ENCODE data around the gene MX2.
"Not testable (repeated sequence)": the region's sequence is repeated elsewhere in the genome, so short reads cannot be mapped to it uniquely, and the experiment has no call there.

The MX2 gene

GRCh38 chr21:41419921-41420862 is 58.4 kb downstream of the MX2 start:
- H3K9me3 Mint-ChIP-seq: no peaks in the 10 kb centered on the region
- H3K27ac Mint-ChIP-seq (ENCODE audit: low read depth): peak overlapping the region; percentile 83
- H3K27me3 Mint-ChIP-seq: no peaks in the 10 kb centered on the region
- H3K36me3 Mint-ChIP-seq (ENCODE audit: insufficient read depth): peaks cover 3% of the 10 kb centered on the region
- peak overlapping the region; percentile 85 for H3K4me3 Mint-ChIP-seq
- DNase-seq (ENCODE audit: low spot score in 2 of 2) (no peak), ATAC-seq (replicated peaks; ENCODE audit: extremely low read depth, poor library complexity, severe bottlenecking) (peak; percentile 78)
- H3K4me1 Mint-ChIP-seq: peaks cover 15% of the 10 kb centered on the region

GRCh38 chr21:41420998-41421397 is 59.2 kb downstream of the MX2 start:
- Mint-ChIP-seq H3K4me3 (peak overlapping the region; percentile 85), H3K4me1 (peaks cover 15% of the 10 kb centered on the region), H3K27ac (ENCODE audit: low read depth) (peak overlapping the region; percentile 83)
- not testable (repeated sequence) for ATAC-seq (replicated peaks; ENCODE audit: extremely low read depth, poor library complexity, severe bottlenecking); H3K9me3 Mint-ChIP-seq; H3K36me3 Mint-ChIP-seq (ENCODE audit: insufficient read depth); H3K27me3 Mint-ChIP-seq; DNase-seq (ENCODE audit: low spot score in 2 of 2)

GRCh38 chr21:41422546-41423304 is 60.9 kb downstream of the MX2 start:
- DNase-seq (ENCODE audit: low spot score in 2 of 2) (no peak), ATAC-seq (replicated peaks; ENCODE audit: extremely low read depth, poor library complexity, severe bottlenecking) (no peak)
- Mint-ChIP-seq H3K4me3 (no peak overlapping the region), H3K36me3 (ENCODE audit: insufficient read depth) (peaks cover 3% of the 10 kb centered on the region), H3K9me3 (no peaks in the 10 kb centered on the region), H3K4me1 (peaks cover 15% of the 10 kb centered on the region), H3K27me3 (no peaks in the 10 kb centered on the region), H3K27ac (ENCODE audit: low read depth) (no peak overlapping the region)

GRCh38 chr21:41423305-41423636 is 61.4 kb downstream of the MX2 start:
- not testable (repeated sequence) for ATAC-seq (replicated peaks; ENCODE audit: extremely low read depth, poor library complexity, severe bottlenecking); H3K9me3 Mint-ChIP-seq; H3K27ac Mint-ChIP-seq (ENCODE audit: low read depth); H3K4me3 Mint-ChIP-seq; H3K27me3 Mint-ChIP-seq; H3K36me3 Mint-ChIP-seq (ENCODE audit: insufficient read depth); DNase-seq (ENCODE audit: low spot score in 2 of 2)
- peaks cover 17% of the 10 kb centered on the region for H3K4me1 Mint-ChIP-seq

GRCh38 chr21:41425588-41425953 is 63.7 kb downstream of the MX2 start:
- DNase-seq (ENCODE audit: low spot score in 2 of 2) (no peak), ATAC-seq (replicated peaks; ENCODE audit: extremely low read depth, poor library complexity, severe bottlenecking) (no peak)
- H3K36me3 Mint-ChIP-seq (ENCODE audit: insufficient read depth): peaks cover 5% of the 10 kb centered on the region
- no peaks in the 10 kb centered on the region for H3K9me3 Mint-ChIP-seq
- H3K4me3 Mint-ChIP-seq: peak overlapping the region; percentile 89
- no peaks in the 10 kb centered on the region for H3K27me3 Mint-ChIP-seq
- peaks cover 25% of the 10 kb centered on the region for H3K4me1 Mint-ChIP-seq
- peak overlapping the region; percentile 95 for H3K27ac Mint-ChIP-seq (ENCODE audit: low read depth)

- Mint-ChIP-seq H3K9me3 (no peaks in the 10 kb centered on the region), H3K27me3 (no peaks in the 10 kb centered on the region), H3K27ac (ENCODE audit: low read depth) (peak within 1 kb of the TSS; percentile 95), H3K4me3 (peak within 1 kb of the TSS; percentile 89), H3K36me3 (ENCODE audit: insufficient read depth) (peaks cover 5% of the 10 kb centered on the region), H3K4me1 (peaks cover 20% of the 10 kb centered on the region)
- DNase-seq (ENCODE audit: low spot score in 2 of 2) (peak; percentile 69 to 77), ATAC-seq (replicated peaks; ENCODE audit: extremely low read depth, poor library complexity, severe bottlenecking) (peak; percentile 98)
Observed at GRCh38 chr21:41425954-41426675, 64.3 kb downstream of the MX2 start, which contains the start of gene MX1. Gene MX1 (plus strand): TSS chr21:41426239. CDS start chr21:41432071, 5,832 bp downstream.

GRCh38 chr21:41426676-41427404 is 65.0 kb downstream of the MX2 start:
- Mint-ChIP-seq H3K27me3 (no peaks in the 10 kb centered on the region), H3K4me1 (peaks cover 20% of the 10 kb centered on the region), H3K4me3 (peak overlapping the region; percentile 89), H3K9me3 (no peaks in the 10 kb centered on the region), H3K27ac (ENCODE audit: low read depth) (peak overlapping the region; percentile 95), H3K36me3 (ENCODE audit: insufficient read depth) (peaks cover 6% of the 10 kb centered on the region)
- no peak for DNase-seq (ENCODE audit: low spot score in 2 of 2)
- ATAC-seq (replicated peaks; ENCODE audit: extremely low read depth, poor library complexity, severe bottlenecking): no peak

- Mint-ChIP-seq H3K27ac (ENCODE audit: low read depth) (peak overlapping the region; percentile 95), H3K9me3 (no peaks in the 10 kb centered on the region), H3K36me3 (ENCODE audit: insufficient read depth) (peaks cover 10% of the 10 kb centered on the region), H3K4me1 (peaks cover 20% of the 10 kb centered on the region), H3K27me3 (no peaks in the 10 kb centered on the region), H3K4me3 (peak overlapping the region; percentile 89)
- no peak for ATAC-seq (replicated peaks; ENCODE audit: extremely low read depth, poor library complexity, severe bottlenecking)
- no peak for DNase-seq (ENCODE audit: low spot score in 2 of 2)
Observed at GRCh38 chr21:41427556-41427955, 65.7 kb downstream of the MX2 start.

GRCh38 chr21:41428311-41428710 is 66.5 kb downstream of the MX2 start:
- Mint-ChIP-seq H3K36me3 (ENCODE audit: insufficient read depth) (peaks cover 14% of the 10 kb centered on the region), H3K4me1 (peaks cover 26% of the 10 kb centered on the region), H3K9me3 (no peaks in the 10 kb centered on the region), H3K27ac (ENCODE audit: low read depth) (no peak overlapping the region), H3K4me3 (peak overlapping the region; percentile 89), H3K27me3 (no peaks in the 10 kb centered on the region)
- ATAC-seq (replicated peaks; ENCODE audit: extremely low read depth, poor library complexity, severe bottlenecking): no peak
- DNase-seq (ENCODE audit: low spot score in 2 of 2): no peak

GRCh38 chr21:41428847-41429246 is 67.0 kb downstream of the MX2 start:
- ATAC-seq (replicated peaks; ENCODE audit: extremely low read depth, poor library complexity, severe bottlenecking) (no peak), DNase-seq (ENCODE audit: low spot score in 2 of 2) (no peak)
- Mint-ChIP-seq H3K4me3 (peak overlapping the region; percentile 89), H3K27me3 (no peaks in the 10 kb centered on the region), H3K27ac (ENCODE audit: low read depth) (no peak overlapping the region), H3K9me3 (no peaks in the 10 kb centered on the region), H3K36me3 (ENCODE audit: insufficient read depth) (peaks cover 18% of the 10 kb centered on the region), H3K4me1 (peaks cover 24% of the 10 kb centered on the region)

GRCh38 chr21:41429305-41429704 is 67.5 kb downstream of the MX2 start:
- no peak overlapping the region for H3K27ac Mint-ChIP-seq (ENCODE audit: low read depth)
- DNase-seq (ENCODE audit: low spot score in 2 of 2): no peak
- H3K9me3 Mint-ChIP-seq: no peaks in the 10 kb centered on the region
- no peak for ATAC-seq (replicated peaks; ENCODE audit: extremely low read depth, poor library complexity, severe bottlenecking)
- no peak overlapping the region for H3K4me3 Mint-ChIP-seq
- H3K36me3 Mint-ChIP-seq (ENCODE audit: insufficient read depth): peaks cover 20% of the 10 kb centered on the region
- peaks cover 22% of the 10 kb centered on the region for H3K4me1 Mint-ChIP-seq
- H3K27me3 Mint-ChIP-seq: no peaks in the 10 kb centered on the region

Data from central memory CD8-positive, alpha-beta T cell (primary cell).